ENCODE data around the gene COL25A1.

DNA sequence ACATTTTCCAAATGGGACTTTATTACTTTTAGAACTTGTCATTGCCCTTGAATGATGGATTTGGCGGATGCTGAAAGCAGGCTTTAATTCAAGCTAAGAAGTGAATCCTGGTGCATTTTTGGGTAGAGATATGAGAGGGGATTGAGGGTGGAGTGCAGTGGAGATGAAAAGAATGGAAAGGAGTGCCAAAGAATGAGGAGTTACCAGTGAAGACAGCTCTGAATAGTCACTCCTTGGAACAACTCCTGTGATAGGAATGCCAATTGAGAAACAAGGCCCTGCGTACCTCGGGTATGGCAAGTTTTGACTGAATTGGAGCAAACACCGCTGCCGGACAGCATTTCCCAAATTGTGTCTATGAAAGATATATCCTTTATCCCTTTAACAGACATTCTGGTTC is 503.2 kb downstream of the COL25A1 start:
- TF ChIP-seq, protein P1, sequence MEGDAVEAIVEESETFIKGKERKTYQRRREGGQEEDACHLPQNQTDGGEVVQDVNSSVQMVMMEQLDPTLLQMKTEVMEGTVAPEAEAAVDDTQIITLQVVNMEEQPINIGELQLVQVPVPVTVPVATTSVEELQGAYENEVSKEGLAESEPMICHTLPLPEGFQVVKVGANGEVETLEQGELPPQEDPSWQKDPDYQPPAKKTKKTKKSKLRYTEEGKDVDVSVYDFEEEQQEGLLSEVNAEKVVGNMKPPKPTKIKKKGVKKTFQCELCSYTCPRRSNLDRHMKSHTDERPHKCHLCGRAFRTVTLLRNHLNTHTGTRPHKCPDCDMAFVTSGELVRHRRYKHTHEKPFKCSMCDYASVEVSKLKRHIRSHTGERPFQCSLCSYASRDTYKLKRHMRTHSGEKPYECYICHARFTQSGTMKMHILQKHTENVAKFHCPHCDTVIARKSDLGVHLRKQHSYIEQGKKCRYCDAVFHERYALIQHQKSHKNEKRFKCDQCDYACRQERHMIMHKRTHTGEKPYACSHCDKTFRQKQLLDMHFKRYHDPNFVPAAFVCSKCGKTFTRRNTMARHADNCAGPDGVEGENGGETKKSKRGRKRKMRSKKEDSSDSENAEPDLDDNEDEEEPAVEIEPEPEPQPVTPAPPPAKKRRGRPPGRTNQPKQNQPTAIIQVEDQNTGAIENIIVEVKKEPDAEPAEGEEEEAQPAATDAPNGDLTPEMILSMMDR (IDR thresholded peaks at IDR 0.05; ENCODE audit: insufficient read depth, low read depth, low read length), result no peak
- no peak for TF ChIP-seq EZH2 (IDR thresholded peaks at IDR 0.05; ENCODE audit: insufficient read depth, low read length)

Data from astrocyte (in vitro differentiated cells and primary cell).